Prostate gland (tissue), 2 donors: ENCODE data around the gene ZER1.

Experiments used
- CTCF ChIP-seq, 4 experiments: fragments of 200-600 bp in 2 of 4; fragments of 450-650 bp in 2 of 4; sonication (generic) in 2 of 4; IDR thresholded peaks; 1 replicate in 3 of 4; 2 replicates in 1 of 4; pipeline ENCODE4 v1.5.1; 2016 to 2019; ENCODE audit warnings: antibody characterized with exemption in 4 of 4, mild to moderate bottlenecking in 2 of 4, moderate library complexity in 2 of 4
- POLR2AphosphoS5 ChIP-seq: sonication (generic); formaldehyde crosslinking; IDR thresholded peaks from one replicate; pipeline ENCODE4 v1.6.1; 2017; ENCODE audit warnings: antibody characterized with exemption

GRCh38 chr9:128764361-128764760 lies 7.4 kb downstream of the ZER1 start:
- TF ChIP-seq CTCF (IDR thresholded peaks at IDR 0.05) = no peak
- no peak for TF ChIP-seq POLR2AphosphoS5
